ENCODE measurements around the gene ZNF407.
A peak's percentile ranks its signal among the peaks of the same experiment; 100 is the strongest.

Gene ZNF407

GRCh38 chr18:74617486-74617885 is 19.8 kb downstream of the ZNF407 start:
- POLR2A ChIA-PET: no interaction called here
- DNase-seq (ENCODE audit: extremely low spot score): no peak
- TF ChIP-seq CTCF (IDR thresholded peaks at IDR 0.05; ENCODE audit: control extremely low read depth, extremely low read depth, low read depth, missing control alignments): no peak
- CTCF ChIA-PET: no interaction called here

GRCh38 chr18:74622072-74622471 is 24.4 kb downstream of the ZNF407 start:
- ChIA-PET CTCF (interaction anchor here (1.2 kb wide), 1 partner anchor 12 kb away, joined by 3 read pairs; no protein-coding TSS in a partner anchor), POLR2A (no interaction called here)
- TF ChIP-seq CTCF (IDR thresholded peaks at IDR 0.05; ENCODE audit: control extremely low read depth, extremely low read depth, low read depth, missing control alignments): no peak
- no peak for DNase-seq (ENCODE audit: extremely low spot score)

- ChIA-PET POLR2A (no interaction called here), CTCF (interaction anchor here (1.0 to 1.6 kb wide), 5 partner anchors 9 to 856 kb away, joined by 3 read pairs; no protein-coding TSS in a partner anchor)
- DNase-seq (ENCODE audit: extremely low spot score): no peak
- TF ChIP-seq CTCF (IDR thresholded peaks at IDR 0.05; ENCODE audit: control extremely low read depth, extremely low read depth, low read depth, missing control alignments): peak; percentile 32
These were observed 25.6 kb downstream of the ZNF407 start for GRCh38 chr18:74623047-74623816.

- TF ChIP-seq CTCF (IDR thresholded peaks at IDR 0.05; ENCODE audit: control extremely low read depth, extremely low read depth, low read depth, missing control alignments): no peak
- ChIA-PET CTCF (interaction anchor here (1.2 to 1.6 kb wide), 4 partner anchors 16 to 854 kb away, joined by 3 read pairs; no protein-coding TSS in a partner anchor), POLR2A (no interaction called here)
- no peak for DNase-seq (ENCODE audit: extremely low spot score)
These were observed 26.8 kb downstream of the ZNF407 start for GRCh38 chr18:74624466-74624865.

- TF ChIP-seq CTCF (IDR thresholded peaks at IDR 0.05; ENCODE audit: control extremely low read depth, extremely low read depth, low read depth, missing control alignments): no peak
- POLR2A ChIA-PET: no interaction called here
- no peak for DNase-seq (ENCODE audit: extremely low spot score)
- CTCF ChIA-PET: no interaction called here
These were observed 27.5 kb downstream of the ZNF407 start for GRCh38 chr18:74625157-74625556.

GRCh38 chr18:74626049-74626874 is 28.6 kb downstream of the ZNF407 start:
- DNase-seq (ENCODE audit: extremely low spot score): no peak
- ChIA-PET CTCF (interaction anchor here (1.1 kb wide), 1 partner anchor 11 kb away, joined by 3 read pairs; no protein-coding TSS in a partner anchor), POLR2A (no interaction called here)
- no peak for TF ChIP-seq CTCF (IDR thresholded peaks at IDR 0.05; ENCODE audit: control extremely low read depth, extremely low read depth, low read depth, missing control alignments)

Measured in GM10248 (cell line).